GM19463 (cell line): ENCODE data around the gene MRPL33.

Experiments
- ATAC-seq: cut with Tn5 transposase; IDR thresholded peaks from one replicate; pipeline ENCODE4 v1.9.1; 2021; ENCODE audit warnings: mild to moderate bottlenecking, moderate library complexity; ENCODE audit not compliant: unreplicated experiment

Gene MRPL33

DNA sequence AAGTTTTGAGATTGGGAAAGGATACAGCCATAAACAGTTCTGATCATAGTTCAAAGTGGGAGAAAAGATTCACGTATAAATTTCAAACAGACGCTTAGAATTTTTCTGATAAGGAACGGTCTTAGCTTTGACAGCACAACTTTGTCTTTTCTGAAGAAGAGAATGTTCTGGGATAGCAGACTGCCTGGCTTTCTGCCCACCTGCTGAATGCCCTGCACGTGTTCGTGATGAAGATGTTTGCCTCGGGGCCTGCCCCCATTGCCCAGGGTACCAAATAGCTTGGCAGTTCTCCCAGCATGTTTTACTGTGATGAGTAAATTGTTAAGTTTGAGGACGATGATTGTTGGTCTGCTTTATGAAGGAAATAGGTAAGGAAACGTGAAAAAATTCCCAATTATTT, 4.6 kb downstream of the MRPL33 start:
- no peak for ATAC-seq

DNA sequence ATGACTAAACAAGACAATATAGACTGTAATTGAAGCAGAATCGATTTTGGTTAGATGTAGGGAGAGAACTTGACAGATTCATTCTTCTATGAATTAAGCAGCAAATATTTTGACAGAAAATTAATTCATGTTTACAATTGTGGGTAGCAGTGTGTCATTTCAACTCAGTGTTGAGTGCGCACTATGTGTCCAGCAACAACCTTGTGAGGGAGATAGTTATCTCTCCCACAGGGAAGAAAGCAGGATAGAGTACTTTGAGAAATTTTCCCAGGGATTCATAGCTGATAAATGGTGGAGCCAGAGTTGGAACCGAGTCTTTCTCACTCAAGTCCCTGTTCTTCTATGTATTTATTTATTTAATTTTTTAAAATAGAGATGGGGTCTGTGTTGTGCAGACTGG, 5.2 kb downstream of the MRPL33 start:
- ATAC-seq, result no peak

DNA sequence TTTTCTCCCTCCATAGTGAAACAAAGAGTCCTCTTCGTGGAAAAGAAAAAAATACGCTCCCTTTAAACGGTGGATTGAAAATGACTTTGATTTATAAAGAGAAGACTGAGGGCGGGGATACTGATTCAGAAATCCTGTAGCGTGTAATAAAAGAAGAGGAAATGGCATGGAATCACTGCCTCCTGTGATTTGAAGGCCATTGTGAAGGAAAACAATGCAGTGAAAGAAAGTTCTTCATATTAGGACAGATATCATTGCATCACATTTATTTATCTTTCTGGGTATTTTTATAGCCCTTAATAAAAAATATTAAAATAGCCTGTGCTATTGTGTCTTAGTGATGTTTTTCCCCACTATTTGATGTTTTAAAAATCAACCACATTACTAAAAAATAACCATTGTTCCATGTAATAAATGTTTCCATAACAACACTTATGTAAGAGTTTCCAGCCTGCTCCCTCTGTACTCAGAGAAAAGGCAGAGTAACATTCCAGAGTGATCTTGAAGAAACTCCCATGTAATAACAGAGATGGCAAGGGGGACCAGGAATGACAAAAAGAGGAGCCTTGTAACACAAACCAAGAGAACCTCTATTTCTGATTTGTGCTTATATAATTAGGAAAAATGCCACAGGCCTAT, 8.0 kb downstream of the MRPL33 start:
- no peak for ATAC-seq

- ATAC-seq, result no peak
Observed at GRCh38 chr2:27781496-27781895, 10.0 kb downstream of the MRPL33 start.

GRCh38 chr2:27782701-27783100, 11.2 kb downstream of the MRPL33 start:
- no peak for ATAC-seq

DNA sequence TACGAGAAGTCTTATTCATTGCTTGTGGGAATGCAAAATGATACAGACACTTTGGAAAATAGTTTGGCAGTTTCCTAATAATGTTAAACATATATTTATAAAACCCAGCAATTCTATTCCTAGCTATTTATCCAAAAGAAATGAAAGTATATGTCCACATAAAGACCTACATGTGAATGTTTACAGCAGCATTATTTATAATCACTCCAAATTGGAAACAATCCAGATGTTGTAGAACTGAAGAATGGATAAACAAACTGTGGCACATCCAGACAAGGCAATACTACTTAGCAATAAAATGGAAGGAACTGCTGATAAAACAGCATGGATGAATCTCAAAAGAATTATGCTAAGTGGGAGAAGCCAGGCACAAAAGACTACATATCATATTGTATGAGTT, 19.3 kb downstream of the MRPL33 start:
- no peak for ATAC-seq

- ATAC-seq, result no peak
Observed at GRCh38 chr2:27792759-27793158, 21.2 kb downstream of the MRPL33 start.

DNA sequence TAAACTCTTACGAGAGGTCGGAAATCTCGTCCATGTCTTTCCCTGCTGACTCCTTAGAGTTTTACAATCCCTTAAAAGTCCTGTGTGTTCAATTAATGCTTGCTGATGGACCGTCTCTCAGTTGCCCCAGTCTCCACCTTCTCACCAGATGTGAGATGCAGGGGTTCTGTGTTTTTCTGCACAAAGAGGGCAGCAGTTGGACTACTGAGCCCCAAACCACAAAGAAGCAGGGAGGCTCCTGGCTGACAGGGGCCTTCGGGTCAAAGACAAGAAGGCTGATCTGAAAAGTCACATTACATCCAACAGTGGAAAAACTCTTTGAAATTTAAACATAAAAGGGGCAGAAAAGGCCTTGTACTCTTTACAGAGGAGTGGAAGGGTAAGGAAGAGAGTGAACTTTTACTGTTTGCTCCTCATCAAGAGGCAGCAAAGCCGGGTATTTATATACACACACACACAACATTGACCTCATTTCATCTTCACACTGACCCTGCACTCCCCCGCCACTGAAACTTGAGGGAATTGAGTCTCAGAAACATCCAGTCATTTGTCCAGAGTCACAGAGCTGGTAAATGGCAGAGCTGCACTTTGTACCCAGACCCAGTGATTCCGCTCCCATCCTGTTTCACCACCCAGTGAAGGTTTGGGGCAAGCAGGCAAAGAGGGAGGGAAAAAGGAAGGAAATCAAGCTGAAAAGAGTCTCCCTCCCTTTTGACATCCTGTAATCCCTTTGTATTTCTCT, 23.7 kb downstream of the MRPL33 start:
- ATAC-seq, result no peak

DNA sequence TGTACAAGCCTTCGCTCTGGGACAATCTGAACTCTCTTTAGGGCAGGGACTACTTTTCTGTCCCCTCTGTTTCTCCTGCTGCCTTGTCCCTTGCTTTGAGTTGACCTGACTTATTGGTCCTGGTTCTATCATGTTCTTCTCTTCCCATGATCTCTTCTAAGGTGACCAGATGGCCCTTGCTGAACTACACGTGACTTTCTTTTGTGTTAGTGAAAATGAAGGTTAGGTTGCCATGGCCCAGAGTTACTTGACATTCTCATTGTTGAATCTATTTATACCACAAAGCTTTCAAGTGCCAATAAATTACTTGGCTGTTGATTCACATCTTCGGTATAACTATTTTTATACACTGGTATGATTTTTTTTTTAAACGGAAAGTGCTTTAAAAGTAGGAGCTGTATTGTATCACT, 24.4 kb downstream of the MRPL33 start:
- no peak for ATAC-seq

GRCh38 chr2:27796791-27797765, 25.6 kb downstream of the MRPL33 start:
- ATAC-seq, result no peak

DNA sequence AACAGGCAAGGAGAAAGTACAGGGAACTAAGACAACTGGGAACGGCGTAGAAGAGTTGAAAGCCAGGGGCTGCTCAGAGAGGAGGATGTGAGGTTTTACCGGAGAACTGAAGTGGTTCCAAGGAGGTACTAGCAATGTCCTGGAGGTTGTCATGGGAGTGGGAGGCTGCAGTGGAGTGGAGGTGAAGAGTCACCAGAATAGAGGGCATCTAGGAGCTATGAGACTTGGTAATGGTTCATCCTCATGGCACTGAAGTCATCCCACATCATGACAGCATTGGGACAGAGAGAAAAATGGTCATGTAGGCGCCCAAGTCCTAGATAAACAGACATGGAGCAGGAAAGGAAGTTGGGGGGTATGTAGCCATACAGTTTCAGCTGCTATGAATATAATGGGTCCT, 26.3 kb downstream of the MRPL33 start:
- ATAC-seq, result no peak

- ATAC-seq, result no peak
Observed at GRCh38 chr2:27798486-27798885, 27.0 kb downstream of the MRPL33 start.

- no peak for ATAC-seq
Observed at GRCh38 chr2:27798948-27799645, 27.6 kb downstream of the MRPL33 start.

GRCh38 chr2:27799646-27800010, 28.1 kb downstream of the MRPL33 start:
- ATAC-seq, result no peak

GRCh38 chr2:27800856-27801255, 29.3 kb downstream of the MRPL33 start:
- no peak for ATAC-seq

- no peak for ATAC-seq
Observed at GRCh38 chr2:27802547-27802946, 31.0 kb downstream of the MRPL33 start.

- ATAC-seq, result no peak
Observed at GRCh38 chr2:27803046-27803445, 31.5 kb downstream of the MRPL33 start.

DNA sequence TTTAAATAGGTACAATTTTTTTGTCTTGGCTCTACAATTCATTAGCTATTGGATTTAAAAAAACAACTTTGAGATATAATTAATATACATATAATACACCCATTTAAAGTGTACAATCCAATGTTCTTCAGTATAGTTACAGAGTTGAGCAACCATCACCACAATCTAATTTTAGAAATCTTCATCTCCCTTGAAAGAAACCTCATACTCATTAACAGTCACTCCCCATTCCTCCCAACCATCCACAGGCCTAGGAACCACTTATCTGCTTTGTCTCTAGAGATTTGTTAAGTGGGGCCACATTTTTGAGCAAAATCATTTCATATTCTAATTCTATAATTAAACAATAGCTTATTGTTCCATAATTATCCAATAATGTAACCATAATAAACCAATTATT, 32.6 kb downstream of the MRPL33 start:
- ATAC-seq, result no peak

- ATAC-seq, result no peak
Observed at GRCh38 chr2:27805180-27805579, 33.7 kb downstream of the MRPL33 start.

- ATAC-seq, result no peak
Observed at GRCh38 chr2:27806311-27807059, 35.0 kb downstream of the MRPL33 start.
